Upper lobe of left lung (tissue), 6 donors: ENCODE results near the gene SLC15A1. TPM values are rescaled to one million over a fixed set of nuclear protein-coding genes. Genes with fewer than 3 reads are reported as not detected.

Source experiments
- ATAC-seq, 2 donors: fragments of 200-7000 bp; cut with Tn5 transposase; one replicate each; pipeline ENCODE4 v1.9.1; 2022; ENCODE audit warnings: mild to moderate bottlenecking in 2 of 2, moderate library complexity in 2 of 2; ENCODE audit not compliant: low FRiP score in 2 of 2
- DNase-seq, 2 donors: peaks; one replicate each; pipeline ENCODE4 v3.0.0-alpha.2; 2019 to 2020
- H3K27ac ChIP-seq, 4 donors: fragments of 200-600 bp; sonication (generic); one replicate each; pipeline ENCODE4 v1.5.1; 2016 to 2019
- H3K27me3 ChIP-seq, 4 donors: fragments of 200-600 bp; sonication (generic); one replicate each; pipeline ENCODE4 v1.5.1; 2017 to 2019
- H3K36me3 ChIP-seq, 4 donors: fragments of 200-600 bp; sonication (generic); one replicate each; pipeline ENCODE4 v1.5.1; 2016 to 2019
- H3K4me1 ChIP-seq, 4 donors: fragments of 200-600 bp; sonication (generic); one replicate each; pipeline ENCODE4 v1.5.1; 2018 to 2019
- H3K4me3 ChIP-seq, 4 donors: fragments of 200-600 bp; sonication (generic); one replicate each; pipeline ENCODE4 v1.5.1; 2017 to 2019; ENCODE audit warnings: mild to moderate bottlenecking in 2 of 4, moderate library complexity in 1 of 4
- H3K9me3 ChIP-seq, 4 donors: fragments of 200-600 bp; sonication (generic); one replicate each; pipeline ENCODE4 v1.5.1; 2018 to 2019
- EP300 ChIP-seq, 4 donors: sonication (generic); formaldehyde crosslinking; IDR thresholded peaks; one replicate each; pipeline ENCODE4 v1.5.1; 2017; ENCODE audit warnings: antibody characterized with exemption in 4 of 4, control low read depth in 2 of 4
- POLR2A ChIP-seq, 4 donors: fragments of 450-650 bp; IDR thresholded peaks; one replicate each; pipeline ENCODE4 v1.5.1; 2016 to 2017; ENCODE audit warnings: antibody characterized with exemption in 4 of 4, mild to moderate bottlenecking in 2 of 4
- POLR2AphosphoS5 ChIP-seq, 2 donors: sonication (generic); formaldehyde crosslinking; IDR thresholded peaks; one replicate each; pipeline ENCODE4 v1.5.1; 2017; ENCODE audit warnings: antibody characterized with exemption in 2 of 2
- WGBS, 2 donors: methylation state at CpG; one replicate each; pipeline ENCODE4 v1.1.5; 2017 to 2018; 5-methylcytosine and 5-hydroxymethylcytosine counted together
- total RNA-seq, 6 donors: library from RNA; depleted of rRNA in 4 of 6; stranded (reverse); fragments of >200 nt in 4 of 6; gene quantifications; one replicate each; pipeline versions ENCODE4 v1.1.0 to v1.2.1, GENCODE V29; 2016 to 2021
- TF ChIP-seq, protein P1 (sequence below), 6 experiments: fragments of 450-650 bp in 4 of 6; fragments of 200-600 bp in 2 of 6; sonication (generic) in 2 of 6; IDR thresholded peaks; one replicate each; pipeline ENCODE4 v1.5.1; 2016 to 2019; ENCODE audit warnings: antibody characterized with exemption in 6 of 6
- donor health status: DM: no; HTN: no; CAD: no; lungs with moderate emphysema.
- donor health status: DM: no; HTN: yes; CAD: no; lungs with severe emphysema.

SLC15A1 gene
- total RNA-seq, 6 donors from 2014 or later, result 0.07 to 0.23 (median 0.15) TPM; not detected in 3

- no peaks in the 10 kb centered on the region for H3K9me3 ChIP-seq
- H3K27ac ChIP-seq, result no peak overlapping the region
- WGBS, 2 donors, result 68 to 69% methylated on average over 4 of the region's 4 CpGs
- no peak overlapping the region for H3K4me3 ChIP-seq
- DNase-seq (no peak), ATAC-seq (no peak)
- H3K27me3 ChIP-seq, result no peaks in the 10 kb centered on the region
- H3K36me3 ChIP-seq, result no peaks in the 10 kb centered on the region
- no peaks in the 10 kb centered on the region for H3K4me1 ChIP-seq
- TF ChIP-seq POLR2A (IDR thresholded peaks at IDR 0.05), result no peak
- no peak for TF ChIP-seq EP300 (IDR thresholded peaks at IDR 0.05)
- TF ChIP-seq POLR2AphosphoS5 (IDR thresholded peaks at IDR 0.05), result no peak
- TF ChIP-seq, protein P1, sequence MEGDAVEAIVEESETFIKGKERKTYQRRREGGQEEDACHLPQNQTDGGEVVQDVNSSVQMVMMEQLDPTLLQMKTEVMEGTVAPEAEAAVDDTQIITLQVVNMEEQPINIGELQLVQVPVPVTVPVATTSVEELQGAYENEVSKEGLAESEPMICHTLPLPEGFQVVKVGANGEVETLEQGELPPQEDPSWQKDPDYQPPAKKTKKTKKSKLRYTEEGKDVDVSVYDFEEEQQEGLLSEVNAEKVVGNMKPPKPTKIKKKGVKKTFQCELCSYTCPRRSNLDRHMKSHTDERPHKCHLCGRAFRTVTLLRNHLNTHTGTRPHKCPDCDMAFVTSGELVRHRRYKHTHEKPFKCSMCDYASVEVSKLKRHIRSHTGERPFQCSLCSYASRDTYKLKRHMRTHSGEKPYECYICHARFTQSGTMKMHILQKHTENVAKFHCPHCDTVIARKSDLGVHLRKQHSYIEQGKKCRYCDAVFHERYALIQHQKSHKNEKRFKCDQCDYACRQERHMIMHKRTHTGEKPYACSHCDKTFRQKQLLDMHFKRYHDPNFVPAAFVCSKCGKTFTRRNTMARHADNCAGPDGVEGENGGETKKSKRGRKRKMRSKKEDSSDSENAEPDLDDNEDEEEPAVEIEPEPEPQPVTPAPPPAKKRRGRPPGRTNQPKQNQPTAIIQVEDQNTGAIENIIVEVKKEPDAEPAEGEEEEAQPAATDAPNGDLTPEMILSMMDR (IDR thresholded peaks at IDR 0.05), result no peak
Observed at GRCh38 chr13:98768522-98768921, 16.1 kb upstream of the SLC15A1 start.

DNA sequence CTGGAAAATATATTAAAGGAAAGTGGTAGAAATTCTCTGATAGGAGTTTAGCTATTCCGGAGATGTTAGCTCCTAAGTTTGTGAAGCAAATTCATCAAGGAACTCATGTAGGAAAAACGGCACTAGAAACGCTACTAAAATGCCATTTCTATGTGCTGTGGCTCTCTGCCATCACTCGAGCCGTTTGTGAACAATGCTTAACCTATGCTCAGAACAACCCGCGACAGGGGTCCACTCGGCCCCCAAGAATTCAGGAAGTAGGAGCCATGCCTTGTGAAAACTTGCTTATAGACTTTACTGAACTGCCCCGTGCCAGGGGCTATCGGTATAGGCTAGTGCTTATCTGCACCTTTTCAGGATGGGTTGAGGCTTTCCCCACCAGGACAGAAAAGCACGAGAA is 14.2 kb upstream of the SLC15A1 start:
- no peak for ATAC-seq
- H3K27ac ChIP-seq, result no peak overlapping the region
- H3K9me3 ChIP-seq, result no peaks in the 10 kb centered on the region
- H3K27me3 ChIP-seq, result no peaks in the 10 kb centered on the region
- DNase-seq, result no peak
- H3K4me1 ChIP-seq, result peaks cover 0 to 6% (median 0%) of the 10 kb centered on the region in 4 donors
- TF ChIP-seq, protein P1 (IDR thresholded peaks at IDR 0.05), result no peak
- TF ChIP-seq POLR2AphosphoS5 (IDR thresholded peaks at IDR 0.05) (no peak), EP300 (IDR thresholded peaks at IDR 0.05) (no peak), POLR2A (IDR thresholded peaks at IDR 0.05) (no peak)
- no peak overlapping the region for H3K4me3 ChIP-seq
- no peaks in the 10 kb centered on the region for H3K36me3 ChIP-seq
- 44 to 80% methylated on average over 11 of the region's 11 CpGs for WGBS, 2 donors

DNA sequence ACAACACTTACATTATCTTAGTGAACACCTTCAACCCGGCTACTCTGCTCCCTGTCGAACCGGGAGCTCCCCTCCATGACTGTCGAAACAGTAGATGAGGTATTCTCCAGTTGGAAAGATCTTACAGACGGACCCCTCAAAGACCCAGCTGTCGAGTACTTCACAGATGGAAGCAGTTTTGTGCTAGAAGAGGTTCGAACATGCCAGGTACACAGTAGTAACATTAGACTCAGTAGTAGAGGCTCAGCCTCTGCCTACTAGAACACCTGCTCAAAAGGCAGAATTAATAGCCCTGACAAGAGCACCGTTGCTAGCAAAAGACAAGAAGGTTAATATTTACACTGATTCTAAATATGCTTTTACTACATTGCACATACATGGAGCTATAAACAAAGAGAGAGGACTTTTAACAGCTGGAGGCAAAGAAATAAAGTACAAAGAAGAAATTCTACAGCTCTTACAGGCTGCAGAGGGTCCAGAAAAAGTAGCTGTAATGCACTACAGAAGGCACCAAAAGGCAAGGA is 13.6 kb upstream of the SLC15A1 start:
- H3K4me1 ChIP-seq, result peaks cover 0 to 6% (median 0%) of the 10 kb centered on the region in 4 donors
- no peak overlapping the region for H3K4me3 ChIP-seq
- no peak for ATAC-seq
- no peaks in the 10 kb centered on the region for H3K9me3 ChIP-seq
- no peak for DNase-seq
- no peak overlapping the region for H3K27ac ChIP-seq
- no peaks in the 10 kb centered on the region for H3K27me3 ChIP-seq
- WGBS, 2 donors, result 73 to 78% methylated on average over 8 of the region's 8 CpGs
- TF ChIP-seq POLR2AphosphoS5 (IDR thresholded peaks at IDR 0.05) (no peak), POLR2A (IDR thresholded peaks at IDR 0.05) (no peak), EP300 (IDR thresholded peaks at IDR 0.05) (no peak)
- TF ChIP-seq, protein P1 (IDR thresholded peaks at IDR 0.05), result no peak
- H3K36me3 ChIP-seq, result no peaks in the 10 kb centered on the region

GRCh38 chr13:98761986-98762616 is 9.6 kb upstream of the SLC15A1 start:
- H3K4me3 ChIP-seq, result peak overlapping the region in 3 of 4 donors; percentile 23 to 48 (median 43)
- TF ChIP-seq POLR2A (IDR thresholded peaks at IDR 0.05) (no peak), EP300 (IDR thresholded peaks at IDR 0.05) (no peak)
- TF ChIP-seq, protein P1 (IDR thresholded peaks at IDR 0.05), result no peak
- H3K36me3 ChIP-seq, result no peaks in the 10 kb centered on the region

More at GRCh38 chr13:98761986-98762616, 9.6 kb upstream of the SLC15A1 start:
- no peaks in the 10 kb centered on the region for H3K9me3 ChIP-seq
- WGBS, 2 donors, result 68 to 78% methylated on average over 15 of the region's 15 CpGs
- peak in 1 of 2 donors; percentile 20 for ATAC-seq
- DNase-seq, result no peak
- H3K27ac ChIP-seq, result no peak overlapping the region
- H3K4me1 ChIP-seq, result peaks cover 0 to 6% (median 0%) of the 10 kb centered on the region in 4 donors
- H3K27me3 ChIP-seq, result no peaks in the 10 kb centered on the region
